Middle frontal gyrus (tissue), 1 donor: ENCODE measurements around the gene LENG9.
A peak's percentile ranks its signal among the peaks of the same experiment; 100 is the strongest.
"Not testable (repeated sequence)": the region's sequence is repeated elsewhere in the genome, so short reads cannot be mapped to it uniquely, and the experiment has no call there.

Experiments
- DNase-seq: peaks from one replicate; pipeline ENCODE4 v3.0.0-alpha.2; 2015; ENCODE audit warnings: low spot score; ENCODE audit errors: extremely low spot score

The LENG9 gene

GRCh38 chr19:54478677-54479266 lies 15.2 kb upstream of the LENG9 start:
- DNase-seq: no peak

- DNase-seq: no peak
Measured at GRCh38 chr19:54477650-54478049, 14.1 kb upstream of the LENG9 start.

- no peak for DNase-seq
Measured at GRCh38 chr19:54475706-54476105, 12.1 kb upstream of the LENG9 start.

- DNase-seq: no peak
Measured at GRCh38 chr19:54473892-54474372, 10.4 kb upstream of the LENG9 start.

GRCh38 chr19:54473071-54473891 lies 9.7 kb upstream of the LENG9 start, which contains the start of gene CDC42EP5:
Gene CDC42EP5, minus strand, starts transcription at chr19:54473296. Its CDS starts 7,749 bp downstream, at chr19:54465547.
- DNase-seq: no peak

- no peak for DNase-seq
Measured at GRCh38 chr19:54470991-54471782, 7.6 kb upstream of the LENG9 start.

GRCh38 chr19:54470276-54470887 lies 6.8 kb upstream of the LENG9 start:
- DNase-seq: no peak

GRCh38 chr19:54469496-54469934 lies 5.9 kb upstream of the LENG9 start:
- DNase-seq: no peak

- DNase-seq: not testable (repeated sequence)
Measured at GRCh38 chr19:54466110-54466480, 2.5 kb upstream of the LENG9 start.

GRCh38 chr19:54465426-54466109 lies 2.0 kb upstream of the LENG9 start:
- DNase-seq: no peak

- peak; percentile 49 for DNase-seq
Measured at GRCh38 chr19:54464630-54465425, 1.2 kb upstream of the LENG9 start.

- DNase-seq: no peak
Measured at GRCh38 chr19:54464044-54464629, 559 bp upstream of the LENG9 start.

GRCh38 chr19:54462655-54463530 lies 685 bp downstream of the LENG9 start:
- no peak for DNase-seq

GRCh38 chr19:54462047-54462654 lies 1.4 kb downstream of the LENG9 start:
- DNase-seq: no peak

GRCh38 chr19:54461613-54462012 lies 2.0 kb downstream of the LENG9 start:
- no peak for DNase-seq

GRCh38 chr19:54461210-54461609 lies 2.4 kb downstream of the LENG9 start:
- DNase-seq: no peak

GRCh38 chr19:54460230-54461005 lies 3.2 kb downstream of the LENG9 start:
- DNase-seq: no peak
